Neuronal stem cell (in vitro differentiated cells): ENCODE results near the gene OFD1.

Source experiments
- DNase-seq: peaks from one replicate; pipeline ENCODE4 v3.0.0-alpha.2; 2013; ENCODE audit warnings: low spot score
- H2AFZ ChIP-seq: one replicate; pipeline ENCODE4 v1.6.1; 2013; ENCODE audit warnings: mild to moderate bottlenecking, low read length, inconsistent platforms
- H2AK5ac ChIP-seq: 2 replicates; pipeline ENCODE4 v1.6.1; 2013; ENCODE audit warnings: low read depth, mild to moderate bottlenecking, inconsistent platforms, low read length, moderate library complexity, mixed read lengths
- H2BK120ac ChIP-seq: 2 replicates; pipeline ENCODE4 v1.6.1; 2013; ENCODE audit warnings: low read depth, mild to moderate bottlenecking, inconsistent platforms, low read length, moderate library complexity, mixed read lengths
- H2BK12ac ChIP-seq: one replicate; pipeline ENCODE4 v1.6.1; 2013; ENCODE audit warnings: low read length, inconsistent platforms
- H2BK15ac ChIP-seq: 2 replicates; pipeline ENCODE4 v1.6.1; 2013; ENCODE audit warnings: mild to moderate bottlenecking, low read length, inconsistent platforms, mixed read lengths
- H2BK5ac ChIP-seq: one replicate; pipeline ENCODE4 v1.6.1; 2013; ENCODE audit warnings: inconsistent platforms, mild to moderate bottlenecking, low read length, moderate library complexity
- H3K14ac ChIP-seq: one replicate; pipeline ENCODE4 v1.6.1; 2013; ENCODE audit warnings: low read length, inconsistent platforms
- H3K18ac ChIP-seq: 2 replicates; pipeline ENCODE4 v1.6.1; 2013; ENCODE audit warnings: low read length, inconsistent platforms
- H3K23ac ChIP-seq: 2 replicates; pipeline ENCODE4 v1.6.1; 2013; ENCODE audit warnings: low read depth, mild to moderate bottlenecking, mixed read lengths, low read length, inconsistent platforms; ENCODE audit not compliant: poor library complexity
- H3K27ac ChIP-seq: replicated peaks from 3 replicates; pipeline ENCODE4 v1.5.1; 2013; ENCODE audit warnings: low read length, inconsistent platforms
- H3K27me3 ChIP-seq, 3 experiments: 2 replicates each; pipeline ENCODE4 v1.6.1; 2013; ENCODE audit warnings: low read length in 3 of 3, mild to moderate bottlenecking in 2 of 3, inconsistent platforms in 1 of 3, low read depth in 1 of 3, mixed read lengths in 1 of 3, moderate library complexity in 1 of 3; ENCODE audit not compliant: control insufficient read depth in 3 of 3, insufficient read depth in 3 of 3
- H3K36me3 ChIP-seq, 2 donors: replicated peaks in 1 of 2; 2 replicates each; pipeline ENCODE4 v1.6.1; 2013; ENCODE audit warnings: low read length in 2 of 2; ENCODE audit not compliant: control insufficient read depth in 2 of 2, insufficient read depth in 2 of 2
- H3K4ac ChIP-seq: 2 replicates; pipeline ENCODE4 v1.6.1; 2013; ENCODE audit warnings: inconsistent platforms, mild to moderate bottlenecking, low read length, moderate library complexity
- H3K4me1 ChIP-seq, 2 donors: 1 replicate in 1 of 2; 2 replicates in 1 of 2; pipeline ENCODE4 v1.6.1; 2013; ENCODE audit warnings: low read length in 2 of 2, low read depth in 1 of 2; ENCODE audit not compliant: control insufficient read depth in 2 of 2, insufficient read depth in 1 of 2
- H3K4me2 ChIP-seq: one replicate; pipeline ENCODE4 v1.6.1; 2013; ENCODE audit warnings: mild to moderate bottlenecking, low read length, inconsistent platforms; ENCODE audit not compliant: insufficient read depth, poor library complexity, severe bottlenecking
- H3K4me3 ChIP-seq, 2 donors: 2 replicates each; pipeline ENCODE4 v1.5.1; 2013; ENCODE audit warnings: low read length in 2 of 2, mild to moderate bottlenecking in 2 of 2, inconsistent platforms in 1 of 2, moderate library complexity in 1 of 2
- H3K79me1 ChIP-seq: one replicate; pipeline ENCODE4 v1.6.1; 2013; ENCODE audit warnings: low read depth, mild to moderate bottlenecking, inconsistent platforms, low read length, moderate library complexity
- H3K9ac ChIP-seq: one replicate; pipeline ENCODE4 v1.6.1; 2013; ENCODE audit warnings: mild to moderate bottlenecking, low read depth, low read length, inconsistent platforms; ENCODE audit not compliant: poor library complexity
- H3K9me3 ChIP-seq, 2 donors: replicated peaks in 1 of 2; 2 replicates each; pipeline versions ENCODE3 to v1.6.1; 2013; ENCODE audit warnings: low read length in 2 of 2, mild to moderate bottlenecking in 2 of 2, inconsistent platforms in 1 of 2, low read depth in 1 of 2, mixed read lengths in 1 of 2, moderate library complexity in 1 of 2; ENCODE audit not compliant: control insufficient read depth in 2 of 2, insufficient read depth in 1 of 2
- H4K8ac ChIP-seq: one replicate; pipeline ENCODE4 v1.6.1; 2013; ENCODE audit warnings: low read depth, mild to moderate bottlenecking, inconsistent platforms, low read length, moderate library complexity
- H4K91ac ChIP-seq: one replicate; pipeline ENCODE4 v1.6.1; 2013; ENCODE audit warnings: low read length, low read depth, mild to moderate bottlenecking, inconsistent platforms; ENCODE audit not compliant: poor library complexity
- WGBS, 2 donors: extraction: QIAGEN DNeasy Blood & Tissue Kit; methylation state at CpG; one replicate each; pipeline ENCODE4 v1.1.7; 2013; ENCODE audit warnings: missing lambda C conversion rate in 2 of 2, mixed read lengths in 1 of 2; ENCODE audit not compliant: insufficient read length in 2 of 2, insufficient replicate concordance in 1 of 2; ENCODE audit errors: extremely low coverage in 2 of 2; 5-methylcytosine and 5-hydroxymethylcytosine counted together

Gene OFD1

GRCh38 chrX:13698432-13698831, 36.1 kb upstream of the OFD1 start:
- H3K4ac ChIP-seq, result no peak overlapping the region
- no peak overlapping the region for H4K91ac ChIP-seq
- H3K14ac ChIP-seq, result no peak overlapping the region
- H3K36me3 ChIP-seq, result peaks cover 0 to 9% of the 10 kb centered on the region in 2 donors
- no peak overlapping the region for H4K8ac ChIP-seq
- peaks cover 3% of the 10 kb centered on the region for H3K79me1 ChIP-seq
- peaks cover 0 to 4% of the 10 kb centered on the region in 2 donors for H3K4me1 ChIP-seq
- H3K4me2 ChIP-seq, result no peak overlapping the region
- no peak overlapping the region for H3K9ac ChIP-seq
- no peak overlapping the region for H2AFZ ChIP-seq
- no peak overlapping the region for H2BK15ac ChIP-seq
- H3K4me3 ChIP-seq, result no peak overlapping the region
- H3K9me3 ChIP-seq, result no peaks in the 10 kb centered on the region
- H3K27ac ChIP-seq, result no peak overlapping the region
- no peak overlapping the region for H2BK120ac ChIP-seq
- H2BK5ac ChIP-seq, result no peak overlapping the region
- H2BK12ac ChIP-seq, result no peak overlapping the region
- no peaks in the 10 kb centered on the region for H3K27me3 ChIP-seq
- H2AK5ac ChIP-seq, result no peak overlapping the region
- no peak overlapping the region for H3K18ac ChIP-seq
- no CpG with 5 or more reads among the region's 1 CpG for whole genome bisulfite sequencing, 2 donors
- no peak for DNase-seq
- H3K23ac ChIP-seq, result no peak overlapping the region

- Histone ChIP-seq H3K4me2 (no peak overlapping the region), H3K4ac (no peak overlapping the region), H3K4me3 (no peak overlapping the region), H3K9me3 (no peaks in the 10 kb centered on the region), H3K79me1 (peaks cover 3% of the 10 kb centered on the region), H3K27me3 (no peaks in the 10 kb centered on the region), H3K18ac (no peak overlapping the region), H3K36me3 (peaks cover 0 to 15% of the 10 kb centered on the region in 2 donors), H3K23ac (no peak overlapping the region), H2BK120ac (no peak overlapping the region), H3K4me1 (peaks cover 0 to 4% of the 10 kb centered on the region in 2 donors), H3K9ac (no peak overlapping the region), H4K8ac (no peak overlapping the region), H3K14ac (no peak overlapping the region), H3K27ac (no peak overlapping the region), H2BK5ac (no peak overlapping the region), H2AK5ac (no peak overlapping the region), H2AFZ (no peak overlapping the region), H4K91ac (no peak overlapping the region), H2BK15ac (no peak overlapping the region), H2BK12ac (no peak overlapping the region)
- WGBS, 2 donors, result no CpG with 5 or more reads among the region's 7 CpGs
- no peak for DNase-seq
Observed at GRCh38 chrX:13699183-13699826, 35.2 kb upstream of the OFD1 start.

GRCh38 chrX:13700380-13700779, 34.2 kb upstream of the OFD1 start:
- H3K4me1 ChIP-seq, result no peaks in the 10 kb centered on the region
- H3K36me3 ChIP-seq, result peaks cover 0 to 15% of the 10 kb centered on the region in 2 donors
- no peaks in the 10 kb centered on the region for H3K27me3 ChIP-seq
- no peak overlapping the region for H3K18ac ChIP-seq
- H2BK5ac ChIP-seq, result no peak overlapping the region
- no peak overlapping the region for H3K4me3 ChIP-seq
- H3K9me3 ChIP-seq, result no peaks in the 10 kb centered on the region
- H2AFZ ChIP-seq, result no peak overlapping the region
- H3K9ac ChIP-seq, result no peak overlapping the region
- no peak overlapping the region for H4K91ac ChIP-seq
- WGBS, 2 donors, result no CpG with 5 or more reads among the region's 4 CpGs
- no peak overlapping the region for H3K4ac ChIP-seq
- no peak overlapping the region for H2BK15ac ChIP-seq
- H2BK12ac ChIP-seq, result no peak overlapping the region
- H2AK5ac ChIP-seq, result no peak overlapping the region
- peaks cover 3% of the 10 kb centered on the region for H3K79me1 ChIP-seq
- H3K14ac ChIP-seq, result no peak overlapping the region
- H4K8ac ChIP-seq, result no peak overlapping the region
- no peak overlapping the region for H3K4me2 ChIP-seq
- no peak overlapping the region for H3K23ac ChIP-seq
- DNase-seq, result no peak
- no peak overlapping the region for H2BK120ac ChIP-seq
- no peak overlapping the region for H3K27ac ChIP-seq

GRCh38 chrX:13702111-13702789, 32.3 kb upstream of the OFD1 start:
- Histone ChIP-seq H2AFZ (no peak overlapping the region), H3K4me2 (no peak overlapping the region), H3K18ac (no peak overlapping the region), H3K79me1 (peaks cover 3% of the 10 kb centered on the region), H3K4ac (no peak overlapping the region), H2AK5ac (no peak overlapping the region), H3K9ac (no peak overlapping the region), H3K27me3 (no peaks in the 10 kb centered on the region), H2BK120ac (no peak overlapping the region), H3K4me1 (no peaks in the 10 kb centered on the region), H3K23ac (no peak overlapping the region), H2BK5ac (no peak overlapping the region), H3K9me3 (no peaks in the 10 kb centered on the region), H2BK15ac (no peak overlapping the region), H3K14ac (no peak overlapping the region), H3K4me3 (no peak overlapping the region), H4K91ac (no peak overlapping the region), H2BK12ac (no peak overlapping the region), H3K36me3 (peaks cover 0 to 22% of the 10 kb centered on the region in 2 donors), H4K8ac (no peak overlapping the region), H3K27ac (no peak overlapping the region)
- no CpG with 5 or more reads among the region's 5 CpGs for WGBS, 2 donors
- no peak for DNase-seq
